Spleen (tissue), 7 donors: ENCODE data around the gene GPAT2.
"Not testable (repeated sequence)": the region's sequence is repeated elsewhere in the genome, so short reads cannot be mapped to it uniquely, and the experiment has no call there.

Source experiments
- POLR2A ChIP-seq, 3 donors: fragments of 450-650 bp; IDR thresholded peaks; one replicate each; pipeline ENCODE4 v1.5.1; 2017; ENCODE audit warnings: antibody characterized with exemption in 3 of 3, mild to moderate bottlenecking in 1 of 3
- POLR2AphosphoS5 ChIP-seq, 3 donors: sonication (generic); formaldehyde crosslinking; IDR thresholded peaks; one replicate each; pipeline ENCODE4 v1.5.1; 2017; ENCODE audit warnings: antibody characterized with exemption in 3 of 3
- TF ChIP-seq, protein P1 (sequence below), 11 experiments: fragments of 200-600 bp in 7 of 11; fragments of 450-650 bp in 4 of 11; sonication (generic) in 4 of 11; IDR thresholded peaks in 8 of 11; conservative IDR thresholded peaks in 3 of 11; 1 replicate in 7 of 11; 2 replicates in 4 of 11; pipeline versions ENCODE4 v1.4.0 to v1.8.0; 2016 to 2021; ENCODE audit warnings: antibody characterized with exemption in 11 of 11, inconsistent platforms in 4 of 11, mild to moderate bottlenecking in 1 of 11
- donor health status: DM: no; HTN: no; CAD: no; lungs with moderate emphysema.
- donor health status: DM: no; HTN: no; CAD: no.
- donor health status: DM: no; HTN: no; CAD: no.

GRCh38 chr2:96064047-96064675 lies 29.4 kb upstream of the GPAT2 start:
- TF ChIP-seq, protein P1, sequence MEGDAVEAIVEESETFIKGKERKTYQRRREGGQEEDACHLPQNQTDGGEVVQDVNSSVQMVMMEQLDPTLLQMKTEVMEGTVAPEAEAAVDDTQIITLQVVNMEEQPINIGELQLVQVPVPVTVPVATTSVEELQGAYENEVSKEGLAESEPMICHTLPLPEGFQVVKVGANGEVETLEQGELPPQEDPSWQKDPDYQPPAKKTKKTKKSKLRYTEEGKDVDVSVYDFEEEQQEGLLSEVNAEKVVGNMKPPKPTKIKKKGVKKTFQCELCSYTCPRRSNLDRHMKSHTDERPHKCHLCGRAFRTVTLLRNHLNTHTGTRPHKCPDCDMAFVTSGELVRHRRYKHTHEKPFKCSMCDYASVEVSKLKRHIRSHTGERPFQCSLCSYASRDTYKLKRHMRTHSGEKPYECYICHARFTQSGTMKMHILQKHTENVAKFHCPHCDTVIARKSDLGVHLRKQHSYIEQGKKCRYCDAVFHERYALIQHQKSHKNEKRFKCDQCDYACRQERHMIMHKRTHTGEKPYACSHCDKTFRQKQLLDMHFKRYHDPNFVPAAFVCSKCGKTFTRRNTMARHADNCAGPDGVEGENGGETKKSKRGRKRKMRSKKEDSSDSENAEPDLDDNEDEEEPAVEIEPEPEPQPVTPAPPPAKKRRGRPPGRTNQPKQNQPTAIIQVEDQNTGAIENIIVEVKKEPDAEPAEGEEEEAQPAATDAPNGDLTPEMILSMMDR (IDR thresholded peaks at IDR 0.05 in 8 of 11, conservative IDR thresholded peaks at IDR 0.05 in 3 of 11): not testable (repeated sequence)
- not testable (repeated sequence) for TF ChIP-seq POLR2AphosphoS5, POLR2A (IDR thresholded peaks at IDR 0.05)
